Transverse colon (tissue), 3 donors: Measurements from ENCODE around the gene PLAAT4.

Experiments
- CTCF ChIP-seq, 5 experiments: fragments of 200-600 bp in 3 of 5; fragments of 450-650 bp in 2 of 5; sonication (generic) in 3 of 5; IDR thresholded peaks; 1 replicate in 2 of 5; 2 replicates in 3 of 5; pipeline ENCODE4 v1.5.1; 2016 to 2017; ENCODE audit warnings: antibody characterized with exemption in 5 of 5, inconsistent platforms in 3 of 5, mild to moderate bottlenecking in 2 of 5, moderate library complexity in 1 of 5
- POLR2A ChIP-seq: fragments of 450-650 bp; IDR thresholded peaks from one replicate; pipeline ENCODE4 v1.6.1; 2016; ENCODE audit warnings: antibody characterized with exemption, mild to moderate bottlenecking, moderate library complexity

- TF ChIP-seq POLR2A = no peak
- TF ChIP-seq CTCF (IDR thresholded peaks at IDR 0.05) = no peak
Measured at GRCh38 chr11:63535734-63536133, 874 bp upstream of the PLAAT4 start.
